Measurements from ENCODE around the gene MEIOSIN.
"Not testable (repeated sequence)": the region's sequence is repeated elsewhere in the genome, so short reads cannot be mapped to it uniquely, and the experiment has no call there.

The MEIOSIN gene

DNA sequence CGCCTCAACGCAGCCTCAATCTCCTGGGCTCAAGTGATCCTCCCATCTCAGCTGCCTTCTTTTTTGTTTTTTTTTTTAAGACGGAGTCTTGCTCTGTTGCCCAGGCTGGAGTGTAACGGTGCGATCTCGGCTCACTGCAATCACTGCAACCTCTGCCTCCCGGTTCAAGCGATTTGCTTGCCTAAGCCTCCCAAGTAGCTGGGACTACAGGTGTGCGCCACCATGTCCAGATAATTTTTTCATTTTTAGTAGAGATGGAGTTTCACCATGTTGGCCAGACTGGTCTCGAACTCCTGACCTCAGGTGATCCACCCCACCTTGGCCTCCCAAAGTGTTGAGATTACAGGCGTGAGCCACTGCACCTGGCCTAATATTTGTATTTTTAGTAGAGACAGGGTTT, 13.2 kb upstream of the MEIOSIN start:
- not testable (repeated sequence) for DNase-seq (ENCODE audit: low read depth)

DNA sequence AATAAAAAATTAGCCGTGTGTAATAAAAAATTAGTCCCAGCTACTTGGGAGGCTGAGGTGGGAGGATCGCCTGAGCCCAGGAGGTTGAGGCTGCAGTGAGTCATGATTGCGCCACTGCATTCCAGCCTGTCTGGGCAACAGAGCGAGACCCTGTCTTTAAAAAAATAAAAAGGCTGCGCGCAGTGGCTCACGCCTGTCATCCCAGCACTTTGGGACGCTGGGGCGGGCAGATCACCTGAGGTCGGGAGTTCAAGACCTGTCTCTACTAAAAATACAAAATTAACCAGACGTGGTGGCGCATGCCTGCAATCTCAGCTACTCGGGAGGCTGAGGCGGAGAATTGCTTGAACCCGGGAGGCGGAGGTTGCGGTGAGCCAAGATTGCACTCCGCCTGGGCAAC, 4.6 kb upstream of the MEIOSIN start:
- DNase-seq (ENCODE audit: low read depth), result not testable (repeated sequence)

DNA sequence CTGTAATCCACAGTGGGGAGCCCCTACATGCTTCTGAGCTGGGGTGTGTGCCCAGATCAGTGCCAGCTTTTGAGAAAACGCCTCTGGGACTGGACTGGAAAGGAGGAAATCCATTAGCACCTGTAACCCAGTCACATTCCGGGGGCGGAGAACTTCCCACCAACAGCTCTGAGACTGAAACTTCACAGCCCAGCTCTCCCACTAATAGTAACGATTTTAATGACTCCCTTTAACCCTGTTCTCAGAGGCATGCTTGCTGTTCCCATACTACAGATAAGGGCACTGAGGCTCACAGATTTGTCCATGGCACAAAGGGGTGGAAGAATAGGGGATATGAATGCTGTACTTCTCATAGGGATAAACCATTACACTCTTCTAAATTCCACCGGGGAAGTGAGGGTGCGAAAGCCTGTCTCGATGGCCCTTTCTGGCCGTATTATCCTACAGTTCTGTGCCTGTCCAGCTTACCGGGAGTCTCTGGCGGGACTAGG, 3.4 kb upstream of the MEIOSIN start:
- DNase-seq (ENCODE audit: low read depth), result no peak

DNA sequence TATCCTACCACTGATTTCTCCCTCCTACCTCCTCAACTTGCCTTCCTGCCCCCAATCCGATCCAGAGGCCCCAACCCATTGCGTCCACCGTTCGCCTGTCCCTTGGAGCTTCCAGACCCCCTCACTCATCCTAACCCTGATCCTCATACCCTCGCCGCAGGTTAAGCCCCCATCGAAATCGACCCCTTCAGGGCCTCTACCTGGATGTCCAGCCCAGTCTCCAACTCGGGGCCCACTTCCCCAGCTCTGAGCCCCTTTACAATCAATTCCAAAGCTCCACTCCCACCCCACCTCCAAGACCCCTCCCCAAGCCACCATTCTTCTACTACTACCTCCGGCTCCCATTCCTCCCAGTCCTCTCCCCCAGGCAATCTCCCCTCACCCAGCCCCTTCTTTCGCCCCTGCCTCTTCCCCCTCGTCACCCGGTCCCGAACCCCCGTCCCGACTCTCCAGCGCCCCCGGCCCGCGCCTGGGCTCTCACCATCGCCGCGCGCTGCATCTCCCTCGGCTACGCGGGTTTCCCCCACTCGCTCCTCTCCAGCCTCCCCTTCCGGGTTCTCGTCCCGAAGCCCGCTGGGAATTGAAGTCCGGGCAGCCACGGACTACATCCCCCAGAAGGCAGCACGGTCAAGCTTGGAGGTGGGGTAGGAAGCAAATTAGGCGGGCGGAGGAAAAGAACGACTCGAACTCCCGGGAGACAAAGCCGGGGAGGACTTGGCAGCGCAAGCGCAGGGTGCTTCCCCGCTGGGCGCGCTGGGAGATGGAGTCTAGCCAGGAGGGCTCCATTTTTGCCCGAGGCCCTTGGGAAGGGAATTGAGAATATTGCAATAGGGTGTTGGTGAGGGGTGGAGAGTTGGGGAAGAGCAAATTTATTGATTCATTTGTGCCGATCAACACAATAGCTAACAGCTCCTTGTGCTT, 2.6 kb upstream of the MEIOSIN start, which contains the start of gene FBXO46:
Gene FBXO46 (minus strand): TSS at position 529 of the 921 bp plus-strand sequence. CDS start 17,401 bp downstream, outside the sequence.
- peak; percentile 98 for DNase-seq (ENCODE audit: low read depth)

DNA sequence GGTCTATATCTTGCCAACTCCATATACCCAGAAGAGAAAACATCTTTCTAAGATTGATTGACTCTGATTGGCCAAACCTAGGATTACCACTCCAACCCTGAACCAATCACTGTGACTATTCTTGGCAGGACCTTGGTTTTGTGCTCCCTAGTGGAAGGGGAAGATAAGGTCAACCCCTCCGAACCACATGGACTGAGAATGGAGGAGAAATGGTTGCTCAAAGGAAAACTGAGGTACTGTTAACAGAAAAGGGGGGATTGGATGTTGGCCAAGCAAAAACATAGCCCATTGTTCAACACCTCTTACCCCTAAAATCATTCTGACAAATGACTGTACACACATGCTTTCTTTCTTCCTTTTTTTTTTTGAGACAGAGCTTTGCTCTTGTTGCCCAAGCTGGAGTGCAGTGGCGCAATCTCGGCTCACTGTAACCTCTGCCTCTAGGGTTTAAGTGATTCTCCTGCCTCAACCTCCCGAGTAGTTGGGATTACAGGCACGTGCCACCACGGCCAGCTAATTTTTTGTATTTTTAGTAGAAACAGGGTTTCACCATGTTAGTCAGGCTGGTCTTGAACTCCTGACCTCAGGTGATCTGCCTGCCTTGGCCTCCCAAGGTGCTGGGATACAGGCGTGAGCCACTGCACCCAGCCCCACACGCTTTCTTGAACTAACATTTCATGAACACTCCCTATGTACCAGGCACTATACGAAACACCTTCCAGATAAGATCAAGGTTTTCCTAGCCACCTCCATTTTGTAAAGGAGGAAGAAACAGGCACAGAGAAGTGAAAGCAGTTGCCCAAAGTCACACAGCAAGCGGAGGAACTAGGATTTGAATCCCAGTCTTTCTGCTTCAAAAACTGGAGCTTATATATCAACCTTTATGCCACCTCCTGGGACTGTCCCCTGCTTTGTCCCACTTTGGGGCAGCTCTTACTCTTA, 6.5 kb downstream of the MEIOSIN start:
- peak; percentile 21 for DNase-seq (ENCODE audit: low read depth)

DNA sequence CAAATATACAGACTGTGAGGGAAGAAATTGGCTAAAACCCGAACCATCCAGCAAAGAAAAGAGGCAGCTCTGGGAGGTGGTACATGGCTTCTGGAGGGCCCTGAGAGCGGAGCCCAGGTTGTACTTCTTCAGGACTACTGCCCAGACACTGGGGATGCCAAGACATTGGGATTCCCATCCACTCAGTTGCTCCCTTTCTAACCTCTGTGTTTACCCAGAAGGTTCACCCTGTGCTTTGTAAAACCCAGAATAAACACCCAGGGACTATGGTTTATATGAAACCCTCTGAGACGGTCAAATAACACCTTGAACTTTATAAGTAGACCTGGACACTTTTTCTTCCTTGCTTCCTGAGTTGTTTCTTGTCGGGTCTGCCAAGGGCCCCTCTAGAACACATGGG, 9.7 kb downstream of the MEIOSIN start:
- DNase-seq (ENCODE audit: low read depth), result no peak

DNA sequence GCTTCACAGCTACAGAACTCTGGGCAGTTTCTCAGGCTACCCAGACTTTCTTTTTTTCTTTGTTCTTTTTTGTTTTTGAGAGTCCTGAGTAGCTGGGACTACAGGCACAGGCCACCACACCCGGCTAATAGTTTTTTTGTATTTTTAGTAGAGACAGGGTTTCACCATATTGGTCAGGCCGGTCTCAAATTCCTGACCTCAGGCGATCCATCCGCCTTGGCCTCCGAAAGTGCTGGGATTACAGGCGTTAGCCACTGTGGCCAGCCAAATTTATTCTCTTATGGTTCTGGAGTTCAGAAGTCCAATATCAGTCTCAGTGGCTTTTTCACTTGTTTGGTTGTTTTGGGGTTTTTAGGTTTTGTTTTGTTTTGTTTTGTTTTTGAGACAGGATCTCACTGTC, 12.4 kb downstream of the MEIOSIN start:
- no peak for DNase-seq (ENCODE audit: low read depth)

DNA sequence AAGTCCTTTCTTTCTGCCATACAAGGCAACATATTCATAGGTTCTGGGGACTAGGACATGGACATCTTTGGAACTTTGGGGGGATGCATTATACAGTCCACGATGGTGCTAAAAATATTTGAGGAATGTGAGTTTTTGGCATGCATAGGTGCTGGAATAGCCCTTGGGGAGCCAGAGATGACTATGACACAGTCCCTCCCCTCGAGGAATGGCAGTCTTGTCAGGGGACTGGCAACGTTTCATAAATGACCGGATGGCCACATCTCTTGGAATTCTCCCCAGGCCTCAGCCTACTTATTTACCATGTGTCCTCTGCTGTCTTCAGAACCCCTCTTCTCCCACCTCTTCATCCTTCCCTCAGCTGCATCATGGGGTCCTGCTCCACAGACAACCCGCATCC, 13.6 kb downstream of the MEIOSIN start:
- DNase-seq (ENCODE audit: low read depth), result no peak

DNA sequence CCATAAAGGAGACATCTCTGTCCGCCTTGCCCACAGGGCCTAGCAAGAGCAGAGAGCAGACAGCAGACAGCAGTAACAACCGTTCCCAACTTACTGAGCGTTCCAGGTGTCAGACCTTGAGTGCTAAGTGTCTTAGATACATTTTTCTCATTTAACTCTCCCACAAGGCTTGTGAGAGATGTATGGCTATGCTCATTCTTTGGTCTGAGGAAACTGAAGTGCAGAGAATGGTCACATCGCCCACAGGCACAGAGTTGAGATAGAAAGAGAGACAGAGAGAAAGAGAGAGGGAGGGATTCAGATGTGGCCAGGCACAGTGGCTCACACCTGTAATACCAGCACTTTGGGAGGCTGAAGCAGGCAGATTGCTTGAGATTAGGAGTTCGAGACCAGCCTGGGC, 14.3 kb downstream of the MEIOSIN start:
- no peak for DNase-seq (ENCODE audit: low read depth)

DNA sequence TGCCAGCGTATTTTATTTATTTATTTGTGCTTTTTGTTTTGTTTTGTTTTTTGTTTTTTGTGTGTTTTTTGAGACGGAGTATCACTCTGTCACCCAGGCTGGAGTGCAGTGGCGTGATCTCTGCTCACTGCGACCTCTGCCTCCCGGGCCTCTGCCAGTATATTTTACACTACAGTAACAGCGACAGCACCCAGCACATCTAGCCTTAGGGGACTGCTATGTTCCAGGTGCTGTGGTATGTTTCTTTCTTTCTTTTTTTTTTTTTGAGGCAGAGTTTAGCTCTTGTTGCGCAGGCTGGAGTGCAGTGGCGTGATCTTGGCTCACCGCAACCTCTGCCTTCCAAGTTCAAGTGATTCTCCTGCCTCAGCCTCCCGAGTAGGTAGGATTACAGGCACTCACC, 18.2 kb downstream of the MEIOSIN start:
- not testable (repeated sequence) for DNase-seq (ENCODE audit: low read depth)

DNA sequence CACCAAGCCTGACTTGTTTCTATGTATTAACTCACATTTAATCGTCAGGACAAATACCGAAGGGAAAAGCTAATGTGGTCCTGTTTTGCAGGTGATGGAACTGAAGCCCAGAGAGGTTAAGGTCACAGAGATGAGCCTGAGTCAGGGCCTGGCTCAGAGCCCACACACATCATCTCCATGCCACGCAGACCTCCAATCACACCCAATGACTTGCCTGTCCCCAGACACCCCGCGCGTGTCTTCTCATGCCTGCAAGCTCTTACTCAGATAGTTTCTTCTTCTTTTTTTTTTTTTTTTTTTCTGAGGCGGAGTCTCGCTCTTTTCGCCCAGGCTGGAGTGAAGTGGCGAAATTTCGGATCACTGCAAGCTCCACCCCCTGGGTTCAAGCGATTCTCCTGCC, 19.4 kb downstream of the MEIOSIN start:
- no peak for DNase-seq (ENCODE audit: low read depth)

DNA sequence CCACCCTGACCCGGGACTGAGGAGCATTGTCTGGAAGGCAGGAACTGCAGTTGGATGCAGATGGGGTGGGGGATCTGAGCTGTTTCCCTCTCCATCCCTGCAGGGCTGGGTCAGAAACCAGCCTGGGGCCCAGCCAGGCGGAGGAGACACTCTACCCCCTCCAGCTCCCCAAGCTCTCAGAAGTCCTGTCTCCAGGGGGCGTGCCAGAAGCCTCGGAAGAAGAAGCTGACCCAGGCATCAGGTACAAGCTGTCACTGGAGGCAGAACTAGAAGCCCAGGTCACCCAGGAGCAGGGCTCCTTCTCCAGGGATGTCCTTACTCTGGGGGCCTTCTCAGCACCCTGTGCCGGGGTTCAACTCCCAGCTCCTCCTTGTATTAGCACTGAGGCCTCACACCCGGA, 20.3 kb downstream of the MEIOSIN start:
- no peak for DNase-seq (ENCODE audit: low read depth)

DNA sequence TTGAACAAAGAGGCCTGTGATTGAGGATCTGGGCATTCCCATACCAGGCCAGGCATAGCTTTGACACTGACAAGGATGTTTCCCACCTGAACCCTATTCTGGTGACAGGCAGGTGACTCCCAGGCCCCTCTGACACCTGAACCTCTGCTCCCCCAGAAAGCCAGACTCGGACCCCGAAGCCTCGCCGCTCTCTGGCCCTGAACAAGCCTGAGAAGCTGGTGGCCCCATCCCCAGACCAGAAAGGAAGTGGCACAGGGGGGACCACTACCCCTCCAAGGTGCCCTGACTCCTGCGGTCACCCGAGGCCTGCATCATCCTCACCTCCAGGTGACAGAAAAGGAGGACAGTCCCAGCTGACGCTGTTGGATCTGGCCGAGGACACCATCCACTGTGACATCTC, 21.1 kb downstream of the MEIOSIN start:
- no peak for DNase-seq (ENCODE audit: low read depth)

DNA sequence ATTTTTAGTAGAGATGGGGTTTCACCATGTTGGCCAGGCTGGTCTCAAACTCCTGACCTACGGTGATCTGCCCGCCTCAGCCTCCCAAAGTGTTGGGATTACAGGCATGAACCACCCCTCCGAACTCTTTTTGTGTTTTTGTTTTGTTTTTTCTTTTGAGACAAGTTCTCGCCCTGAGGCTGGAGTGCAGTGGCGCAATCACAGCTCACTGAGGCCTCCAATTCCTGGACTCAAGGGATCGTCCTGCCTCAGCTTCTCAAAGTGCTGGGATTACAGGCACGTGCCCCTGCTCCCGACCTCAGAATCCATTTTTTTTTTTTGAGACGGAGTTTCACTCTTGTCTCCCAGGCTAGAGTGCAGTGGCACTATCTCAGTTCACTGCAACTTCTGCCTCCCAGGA, 24.5 kb downstream of the MEIOSIN start:
- DNase-seq (ENCODE audit: low read depth), result no peak

DNA sequence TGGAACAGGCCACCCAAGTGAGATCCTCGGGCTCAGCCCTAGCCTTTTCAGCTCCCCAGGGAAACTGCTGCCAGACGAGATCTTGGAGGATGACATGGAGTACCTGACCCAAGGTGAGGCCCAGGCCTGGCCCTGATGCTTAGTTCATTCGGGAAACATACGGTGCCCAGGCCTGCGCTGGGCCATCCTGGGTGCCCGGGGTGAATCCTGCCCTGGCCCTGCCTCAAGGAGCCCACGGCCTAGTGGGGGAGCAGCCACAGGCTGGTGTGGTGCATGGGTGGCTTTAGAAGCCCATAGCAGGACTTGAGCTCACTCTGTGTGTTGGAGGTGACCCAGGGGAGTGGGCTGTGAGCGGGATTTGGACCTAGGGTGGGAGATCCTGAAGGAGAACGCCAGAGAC, 25.7 kb downstream of the MEIOSIN start:
- DNase-seq (ENCODE audit: low read depth), result no peak

DNA sequence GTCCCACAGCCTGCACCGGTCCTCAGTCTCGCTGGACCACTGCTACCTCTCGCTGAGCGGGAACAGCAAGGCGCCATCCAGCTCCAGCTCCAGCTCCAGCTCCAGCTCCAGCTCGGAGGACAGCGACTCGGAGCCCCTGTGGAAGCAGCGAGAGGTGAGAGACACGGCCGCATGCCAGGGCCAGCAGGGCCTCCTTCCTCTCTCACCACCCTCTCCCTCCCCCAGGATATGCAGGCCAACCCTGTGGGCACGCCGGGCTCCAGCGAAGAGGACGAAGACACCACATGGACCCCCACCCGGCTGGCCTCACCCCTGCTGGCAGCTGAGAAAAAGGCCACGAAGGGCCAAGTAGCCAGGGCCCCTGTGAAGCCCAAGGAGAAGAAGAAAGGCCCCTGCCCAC, 28.5 kb downstream of the MEIOSIN start:
- DNase-seq (ENCODE audit: low read depth), result no peak

DNA sequence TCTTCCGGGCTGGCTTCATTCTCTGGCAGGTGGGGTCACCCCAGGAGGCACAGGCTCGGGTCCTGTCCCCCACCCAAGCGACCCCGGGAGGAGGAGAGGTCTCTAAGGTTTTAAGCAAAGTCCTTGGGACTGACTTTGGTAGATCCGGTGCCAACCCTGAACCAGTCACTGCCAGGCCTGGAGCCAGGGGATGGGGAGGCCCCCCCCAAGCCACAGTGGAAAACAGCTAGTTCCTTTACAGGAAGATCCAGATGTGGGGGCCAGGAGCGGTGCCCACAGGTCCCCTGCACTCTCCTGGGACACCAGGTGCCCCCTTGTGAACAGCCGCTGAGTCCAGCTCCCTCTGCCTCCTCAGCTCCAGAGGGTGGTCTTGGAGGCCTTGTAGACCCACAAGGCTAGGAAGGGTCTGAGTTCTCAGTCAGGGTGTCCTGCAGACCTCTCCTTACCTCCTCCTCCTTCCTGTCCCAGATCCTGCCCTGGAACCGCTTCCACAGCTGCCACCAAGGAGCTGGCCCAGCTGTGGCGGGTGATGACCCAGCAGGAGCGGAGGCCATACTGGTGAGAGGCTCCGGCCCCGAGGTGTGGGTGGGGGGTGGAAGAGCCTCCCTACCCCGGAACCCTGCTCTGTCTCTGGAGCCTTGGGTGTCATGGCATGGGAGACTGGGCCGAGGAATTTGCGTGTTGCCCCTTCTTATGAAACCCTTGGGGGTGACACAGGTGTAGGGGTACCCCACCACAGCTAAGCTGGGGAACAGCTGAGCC, 29.8 kb downstream of the MEIOSIN start:
- DNase-seq (ENCODE audit: low read depth), result no peak

DNA sequence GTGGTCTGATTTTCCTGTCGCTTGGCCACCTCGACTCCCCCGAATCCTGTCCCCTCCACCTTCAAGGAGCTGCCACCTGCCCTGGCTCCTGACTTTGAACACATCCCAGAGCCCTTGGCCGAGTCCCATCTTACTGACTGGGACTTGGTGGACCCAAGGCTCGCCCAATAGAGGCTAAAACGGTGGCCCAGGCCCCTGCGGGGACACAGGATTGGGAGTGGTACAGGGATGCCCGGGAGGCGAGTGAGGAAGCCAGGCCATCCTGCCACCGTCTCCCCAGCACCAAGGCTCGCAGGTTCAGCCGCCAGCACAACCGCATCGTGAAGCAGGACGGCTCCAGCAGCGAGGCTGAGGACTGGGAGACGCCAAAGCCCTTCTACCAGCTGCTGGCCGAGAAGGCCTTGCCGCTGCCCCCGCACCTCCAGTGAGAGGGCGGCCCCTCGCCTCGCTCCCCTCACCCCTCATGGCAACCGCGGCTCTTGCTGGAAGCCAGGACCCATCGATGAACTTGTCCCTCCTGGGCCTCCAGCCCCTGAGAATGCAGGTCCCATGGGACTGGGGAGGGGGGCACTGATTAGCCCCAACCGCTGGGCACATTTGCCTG, 30.6 kb downstream of the MEIOSIN start:
- no peak for DNase-seq (ENCODE audit: low read depth)

DNA sequence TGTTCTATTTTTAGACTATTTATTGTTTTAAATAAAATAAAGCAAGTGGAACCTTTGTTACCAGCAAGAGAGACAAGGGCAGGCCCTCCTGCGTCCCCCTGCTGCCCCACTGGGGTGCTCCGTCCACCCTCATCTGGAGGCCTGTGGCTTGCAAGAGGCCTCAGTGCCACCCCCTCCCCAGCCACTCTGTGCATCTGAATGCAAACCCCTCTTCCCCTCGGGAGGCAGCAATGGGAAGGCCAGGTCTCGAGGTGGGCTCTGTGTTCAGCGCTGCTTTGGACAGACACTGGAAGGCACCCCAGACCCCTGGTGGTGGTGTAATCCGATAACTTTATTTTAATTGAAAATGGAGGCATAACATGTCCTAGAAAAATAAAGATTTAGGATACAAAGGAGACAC, 31.2 kb downstream of the MEIOSIN start:
- no peak for DNase-seq (ENCODE audit: low read depth)

DNA sequence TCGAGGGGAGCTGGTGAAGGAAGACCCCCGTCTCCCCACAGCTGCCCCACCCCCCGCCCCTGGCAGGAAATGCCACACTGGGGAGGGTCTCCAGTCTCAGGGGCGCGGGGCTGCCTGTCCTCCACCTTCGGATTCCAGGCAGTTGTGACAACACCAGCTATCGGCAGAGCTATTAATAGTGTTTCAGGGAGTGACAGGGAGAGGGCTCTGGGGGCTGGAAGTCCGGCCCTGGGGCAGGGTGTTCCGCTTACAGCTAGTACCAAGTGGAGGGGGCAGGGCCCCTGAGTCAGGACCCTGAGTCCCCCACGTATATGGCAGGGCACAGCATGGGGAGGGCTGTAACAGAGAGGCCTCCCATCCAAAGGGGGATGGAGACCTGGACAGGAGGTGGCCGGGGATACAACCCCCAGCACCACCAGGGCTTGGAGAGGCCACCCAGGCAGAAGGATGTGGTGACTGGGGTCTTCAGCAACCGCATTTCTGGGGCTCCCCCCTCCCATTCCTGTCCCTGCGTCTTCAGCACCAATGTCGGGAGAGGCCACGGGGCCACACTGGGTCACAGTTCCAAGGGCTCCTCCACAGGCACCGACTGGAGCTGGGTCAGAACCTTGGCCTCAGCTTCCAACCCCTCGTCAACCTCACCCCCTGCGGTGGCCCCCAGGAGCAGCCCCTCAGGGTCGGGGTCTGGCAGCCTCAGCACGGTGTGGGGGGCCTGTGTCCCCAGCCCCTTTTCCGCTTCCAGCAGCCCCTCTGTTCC, 31.9 kb downstream of the MEIOSIN start:
- DNase-seq (ENCODE audit: low read depth), result no peak
